A549 (cell line): ENCODE measurements around the gene TIMM50. TPM values are rescaled to one million over a fixed set of nuclear protein-coding genes. Genes with fewer than 3 reads are reported as not detected.

Source experiments
- ATAC-seq, 2 experiments: fragments of 200-7000 bp in 1 of 2; fragments of >200 bp in 1 of 2; cut with Nextera tagmentation in 1 of 2; cut with Tn5 transposase in 1 of 2; 3 replicates each; pipeline versions ENCODE4 v1.8.0 to v1.9.1; 2018 to 2020; ENCODE audit warnings: mild to moderate bottlenecking in 1 of 2, moderate library complexity in 1 of 2
- CTCF ChIA-PET: fragments of 300-600 bp; sonication (Branson Sonifier 250); formaldehyde crosslinking; extraction: SDS; loops from one replicate; lab custom pipeline; 2021; ENCODE audit warnings: antibody characterized with exemption, inconsistent platforms; lab: Yijun Ruan, JAX
- POLR2A ChIA-PET: fragments of 350-600 bp; formaldehyde crosslinking; extraction: SDS; loops from one replicate; lab custom pipeline; 2021; ENCODE audit warnings: antibody characterized with exemption, inconsistent platforms; lab: Yijun Ruan, JAX
- DNase-seq, 2 experiments: peaks; one replicate each; pipeline versions ENCODE4 v3.0.0 to v3.0.0-alpha.2; 2011 to 2016; ENCODE audit warnings: low read depth in 1 of 2, low spot score in 1 of 2
- FAIRE-seq: peaks from 2 replicates; lab custom pipeline; 2011; peaks lifted over from hg19 to GRCh38; lab: Jason Lieb, UNC
- H3K27ac ChIP-seq, 2 experiments: fragments of >200 bp; sonication (Bioruptor Twin); formaldehyde crosslinking; 3 replicates each; pipeline ENCODE4 v1.5.1; 2016 to 2017
- H3K4me1 ChIP-seq: fragments of >200 bp; sonication (Bioruptor Twin); formaldehyde crosslinking; 3 replicates; pipeline ENCODE4 v1.6.1; 2016
- H3K4me2 ChIP-seq: fragments of >200 bp; sonication (Bioruptor Twin); formaldehyde crosslinking; 3 replicates; pipeline ENCODE4 v1.6.1; 2016
- H3K4me3 ChIP-seq: fragments of >200 bp; sonication (Bioruptor Twin); formaldehyde crosslinking; 3 replicates; pipeline ENCODE4 v1.5.1; 2016
- H3K9me3 ChIP-seq: fragments of >200 bp; sonication (Bioruptor Twin); formaldehyde crosslinking; 3 replicates; pipeline ENCODE4 v1.6.1; 2016
- BHLHE40 ChIP-seq: IDR thresholded peaks from 2 replicates; pipeline ENCODE4 v1.6.1; 2012; ENCODE audit warnings: low read depth, low read length, inconsistent platforms
- CEBPB ChIP-seq, 2 experiments: fragments of >200 bp in 1 of 2; sonication (Bioruptor Twin) in 1 of 2; formaldehyde crosslinking in 1 of 2; IDR thresholded peaks; 2 replicates each; pipeline ENCODE4 v1.6.1; 2012 to 2016
- CHD2 ChIP-seq: fragments of 150-350 bp; IDR thresholded peaks from 2 replicates; pipeline ENCODE4 v1.6.1; 2014; ENCODE audit warnings: low read length; ENCODE audit not compliant: partially characterized antibody
- EHF ChIP-seq: fragments of 250-450 bp; sonication (Bioruptor Pico); IDR thresholded peaks from 2 replicates; pipeline ENCODE4 v1.5.0; 2020; ENCODE audit warnings: mild to moderate bottlenecking
- EHMT2 ChIP-seq: fragments of 200-600 bp; sonication (generic); IDR thresholded peaks from 2 replicates; pipeline ENCODE4 v1.6.1; 2016; ENCODE audit warnings: antibody characterized with exemption, low read depth, mild to moderate bottlenecking, moderate library complexity
- EP300 ChIP-seq, 2 experiments: fragments of >200 bp; sonication (Bioruptor Twin); formaldehyde crosslinking; IDR thresholded peaks; 2 replicates in 1 of 2; 3 replicates in 1 of 2; pipeline ENCODE4 v1.6.1; 2016 to 2017
- FOSL2 ChIP-seq, 2 experiments: fragments of 450-650 bp in 1 of 2; fragments of >200 bp in 1 of 2; sonication (Bioruptor Twin) in 1 of 2; formaldehyde crosslinking; IDR thresholded peaks; 2 replicates each; pipeline versions ENCODE4 v1.5.0 to v1.6.1; 2016 to 2020; ENCODE audit warnings: mild to moderate bottlenecking in 1 of 2, moderate library complexity in 1 of 2
- FOXS1 ChIP-seq: fragments of 250-450 bp; sonication (Bioruptor Pico); IDR thresholded peaks from 2 replicates; pipeline ENCODE4 v1.5.0; 2020; ENCODE audit warnings: mild to moderate bottlenecking, moderate library complexity
- GATA3 ChIP-seq: IDR thresholded peaks from 2 replicates; pipeline ENCODE4 v1.6.1; 2012; ENCODE audit warnings: borderline replicate concordance
- HOXA7 ChIP-seq: fragments of 250-450 bp; sonication (Bioruptor Pico); IDR thresholded peaks from 2 replicates; pipeline ENCODE4 v1.5.0; 2020; ENCODE audit warnings: mild to moderate bottlenecking, moderate library complexity
- HOXB13 ChIP-seq: fragments of 250-450 bp; sonication (Bioruptor Pico); IDR thresholded peaks from 2 replicates; pipeline ENCODE4 v1.5.0; 2020; ENCODE audit warnings: low read depth, mild to moderate bottlenecking, moderate library complexity
- JUN ChIP-seq, 2 experiments: fragments of >200 bp; sonication (Bioruptor Twin); formaldehyde crosslinking; IDR thresholded peaks; 2 replicates in 1 of 2; 3 replicates in 1 of 2; pipeline ENCODE4 v1.6.1; 2016 to 2017
- KDM1A ChIP-seq: fragments of 200-600 bp; sonication (generic); IDR thresholded peaks from 2 replicates; pipeline ENCODE4 v1.6.1; 2016; ENCODE audit warnings: low read depth, mild to moderate bottlenecking
- MAFK ChIP-seq: fragments of 450-650 bp; IDR thresholded peaks from 2 replicates; pipeline ENCODE4 v1.6.1; 2014; ENCODE audit not compliant: partially characterized antibody
- MYC ChIP-seq: IDR thresholded peaks from 2 replicates; pipeline ENCODE4 v1.6.1; 2012; ENCODE audit warnings: mild to moderate bottlenecking, inconsistent platforms, low read length, improper control_type of control experiment, borderline replicate concordance
- NFE2L2 ChIP-seq: fragments of 150-350 bp; conservative IDR thresholded peaks from 2 replicates; pipeline ENCODE4 v1.6.1; 2014; ENCODE audit warnings: low read length
- NPAS2 ChIP-seq: fragments of 250-450 bp; sonication (Bioruptor Pico); IDR thresholded peaks from 2 replicates; pipeline ENCODE4 v1.8.0; 2022; ENCODE audit warnings: mild to moderate bottlenecking, moderate library complexity, borderline replicate concordance
- PHF8 ChIP-seq: fragments of 200-600 bp; sonication (generic); IDR thresholded peaks from 2 replicates; pipeline ENCODE4 v1.6.1; 2016; ENCODE audit warnings: low read depth, mild to moderate bottlenecking, antibody characterized with exemption, moderate library complexity, borderline replicate concordance
- POLR2A ChIP-seq: IDR thresholded peaks from 2 replicates; pipeline ENCODE4 v1.6.1; 2012; ENCODE audit warnings: mild to moderate bottlenecking, low read length
- RCOR1 ChIP-seq: fragments of 150-350 bp; IDR thresholded peaks from 2 replicates; pipeline ENCODE4 v1.6.1; 2014; ENCODE audit warnings: antibody characterized with exemption, low read length, low read depth
- RFX5 ChIP-seq: fragments of 450-650 bp; IDR thresholded peaks from 2 replicates; pipeline ENCODE4 v1.7.1; 2014; ENCODE audit warnings: antibody characterized with exemption, mild to moderate bottlenecking, moderate library complexity
- RNF2 ChIP-seq: fragments of 200-600 bp; sonication (generic); IDR thresholded peaks from 2 replicates; pipeline ENCODE4 v1.6.1; 2016; ENCODE audit warnings: low read depth, mild to moderate bottlenecking, antibody characterized with exemption, moderate library complexity, borderline replicate concordance
- SREBF2 ChIP-seq: fragments of 450-650 bp; IDR thresholded peaks from 2 replicates; pipeline ENCODE4 v1.6.1; 2014; ENCODE audit warnings: mild to moderate bottlenecking, moderate library complexity
- TFCP2L1 ChIP-seq: fragments of 250-450 bp; sonication (Bioruptor Pico); IDR thresholded peaks from 2 replicates; pipeline ENCODE4 v1.5.0; 2021; ENCODE audit warnings: mild to moderate bottlenecking
- TP53 ChIP-seq: fragments of 250-450 bp; sonication (Bioruptor Pico); IDR thresholded peaks from 2 replicates; pipeline ENCODE4 v1.5.0; 2021; ENCODE audit warnings: mild to moderate bottlenecking, moderate library complexity
- ZC3H11A ChIP-seq: fragments of 450-650 bp; IDR thresholded peaks from 2 replicates; pipeline ENCODE4 v1.6.1; 2014; ENCODE audit warnings: antibody characterized with exemption, mild to moderate bottlenecking
- ZFP36 ChIP-seq: fragments of 450-650 bp; IDR thresholded peaks from 2 replicates; pipeline ENCODE4 v1.6.1; 2014; ENCODE audit warnings: borderline replicate concordance; ENCODE audit not compliant: partially characterized antibody
- ZSCAN20 ChIP-seq: fragments of 250-450 bp; sonication (Bioruptor Pico); IDR thresholded peaks from 2 replicates; pipeline ENCODE4 v1.8.0; 2022; ENCODE audit warnings: mild to moderate bottlenecking, moderate library complexity
- WGBS: methylation state at CpG from one replicate; pipeline ENCODE4 v1.1.6; 2017; ENCODE audit errors: missing lambda C conversion rate; 5-methylcytosine and 5-hydroxymethylcytosine counted together
- polyA plus RNA-seq, 4 experiments: library from polyadenylated mRNA; depleted of rRNA in 3 of 4; stranded (reverse); fragments of >200 nt; fragmentation: RNase III in 1 of 4; extraction: RNeasy Plus Mini Kit Qiagen cat#74134 plus additional on column Dnase treatment in 1 of 4; gene quantifications; 2 replicates in 3 of 4; 3 replicates in 1 of 4; pipeline ENCODE4 v1.2.3, GENCODE V29; 2011 to 2017
- TF ChIP-seq, protein P1 (sequence below): IDR thresholded peaks from 2 replicates; pipeline ENCODE4 v1.6.1; 2012; ENCODE audit warnings: low read depth, borderline replicate concordance
- TF ChIP-seq, protein P2 (sequence below): fragments of 250-450 bp; sonication (Bioruptor Pico); IDR thresholded peaks from 2 replicates; pipeline ENCODE4 v1.5.0; 2020; ENCODE audit warnings: low read depth, mild to moderate bottlenecking, moderate library complexity
- TF ChIP-seq, protein P3 (sequence below): fragments of >200 bp; sonication (Bioruptor Twin); formaldehyde crosslinking; IDR thresholded peaks from 3 replicates; pipeline ENCODE4 v1.6.1; 2016
- TF ChIP-seq, protein P4 (sequence below): fragments of 450-650 bp; IDR thresholded peaks from 2 replicates; pipeline ENCODE4 v1.6.1; 2014; ENCODE audit warnings: antibody characterized with exemption
- TF ChIP-seq, protein P5 (sequence below): IDR thresholded peaks from 2 replicates; pipeline ENCODE4 v1.6.1; 2012

Gene TIMM50
- polyA plus RNA-seq, 2 of the 4 experiments (the other 2 are of a cell fraction) = 204 to 234 TPM

DNA sequence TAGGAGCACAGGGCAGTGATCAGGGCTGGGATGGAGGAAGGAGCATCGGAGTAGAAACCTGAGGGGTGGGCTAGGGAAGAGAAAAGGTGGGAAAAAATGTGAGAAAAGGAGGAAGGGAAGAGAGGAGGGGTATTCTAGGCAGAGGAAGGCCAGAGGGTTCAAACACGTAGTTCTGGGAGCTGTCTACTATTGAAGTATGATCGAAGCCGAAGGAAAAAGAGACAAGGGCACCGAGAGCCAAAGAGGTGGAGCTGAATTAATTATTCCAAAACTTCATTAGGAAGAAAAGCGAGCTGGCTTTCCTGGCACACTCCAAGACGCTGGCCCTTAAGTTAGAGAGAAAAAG, 25.9 kb downstream of the TIMM50 start:
- peak overlapping the region; percentile 81 to 86 for H3K27ac ChIP-seq
- peaks cover 19% of the 10 kb centered on the region for H3K4me1 ChIP-seq
- H3K9me3 ChIP-seq = peaks cover 5% of the 10 kb centered on the region
- ChIA-PET POLR2A (interaction anchor here (1.1 kb wide), 2 partner anchors 71 to 340 kb away, joined by 3 to 10 read pairs; partner anchors contain the start of genes FBL and RPS16), CTCF (interaction anchor here (0.7 to 17.0 kb wide), 9 partner anchors 7 to 1499 kb away, joined by 3 to 257 read pairs (median 4); partner anchors contain the start of genes DLL3, EID2, EID2B and PLEKHG2)
- TF ChIP-seq EHMT2 (no peak), MAFK (no peak), NPAS2 (CRISPR knock-in tag) (no peak), EP300 (IDR thresholded peaks at IDR 0.05) (no peak), HOXB13 (CRISPR knock-in tag) (no peak), HOXA7 (CRISPR knock-in tag) (0 out of 2 replicates have a peak, but pooled peaks have one; percentile 12), TP53 (CRISPR knock-in tag) (no peak), RCOR1 (no peak), BHLHE40 (no peak), ZC3H11A (no peak), RNF2 (peak; percentile 78; the same call in 1 of the 2 replicates), ZFP36 (no peak), SREBF2 (no peak), NFE2L2 (no peak)
- no peak for FAIRE-seq
- no peak for ATAC-seq
- DNase-seq = no peak
- H3K4me2 ChIP-seq = peak overlapping the region; percentile 85
- WGBS = 72% methylated on average over 7 of the region's 7 CpGs
- H3K4me3 ChIP-seq = peak overlapping the region; percentile 66

DNA sequence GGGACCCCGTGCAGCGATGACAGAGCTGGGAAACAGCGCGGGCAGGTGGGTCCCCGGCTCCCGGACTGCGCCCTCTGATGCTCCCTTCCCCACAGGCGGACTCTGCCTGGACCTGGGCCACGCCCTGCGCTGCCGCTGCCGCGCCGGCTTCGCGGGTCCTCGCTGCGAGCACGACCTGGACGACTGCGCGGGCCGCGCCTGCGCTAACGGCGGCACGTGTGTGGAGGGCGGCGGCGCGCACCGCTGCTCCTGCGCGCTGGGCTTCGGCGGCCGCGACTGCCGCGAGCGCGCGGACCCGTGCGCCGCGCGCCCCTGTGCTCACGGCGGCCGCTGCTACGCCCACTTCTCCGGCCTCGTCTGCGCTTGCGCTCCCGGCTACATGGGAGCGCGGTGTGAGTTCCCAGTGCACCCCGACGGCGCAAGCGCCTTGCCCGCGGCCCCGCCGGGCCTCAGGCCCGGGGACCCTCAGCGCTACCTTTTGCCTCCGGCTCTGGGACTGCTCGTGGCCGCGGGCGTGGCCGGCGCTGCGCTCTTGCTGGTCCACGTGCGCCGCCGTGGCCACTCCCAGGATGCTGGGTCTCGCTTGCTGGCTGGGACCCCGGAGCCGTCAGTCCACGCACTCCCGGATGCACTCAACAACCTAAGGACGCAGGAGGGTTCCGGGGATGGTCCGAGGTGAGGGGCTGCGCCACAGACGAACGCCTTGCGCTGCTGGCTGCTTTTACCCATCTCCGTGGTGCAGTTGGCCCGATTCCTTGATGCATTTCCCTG, 26.5 kb downstream of the TIMM50 start:
- Histone ChIP-seq H3K27ac (peak overlapping the region; percentile 81 to 86), H3K4me3 (peak overlapping the region; percentile 66), H3K4me2 (peak overlapping the region; percentile 85), H3K4me1 (peaks cover 19% of the 10 kb centered on the region), H3K9me3 (peaks cover 5% of the 10 kb centered on the region)
- ChIA-PET CTCF (interaction anchor here (0.7 to 17.0 kb wide), 10 partner anchors 8 to 1499 kb away, joined by 3 to 257 read pairs (median 4); partner anchors contain the start of genes DLL3, EID2, EID2B and PLEKHG2), POLR2A (interaction anchor here (0.6 to 2.0 kb wide), 4 partner anchors 62 to 339 kb away, joined by 3 to 10 read pairs (median 4); partner anchors contain the start of genes FBL, RPS16 and SUPT5H)
- DNase-seq (peak; percentile 94 to 99), FAIRE-seq (peak; percentile 97), ATAC-seq (peak; percentile 82 to 86)
- WGBS = 5% methylated on average over 92 of the region's 96 CpGs
- TF ChIP-seq KDM1A = no peak
- TF ChIP-seq CHD2 = no peak
- TF ChIP-seq ZSCAN20 (CRISPR knock-in tag) = peak; percentile 80; the same call in 1 of the 2 replicates
- peak; percentile 84; the same call in 1 of the 2 replicates for TF ChIP-seq BHLHE40
- TF ChIP-seq MYC = peak; percentile 84; the same call in 1 of the 2 replicates
- peak; percentile 20 for TF ChIP-seq FOXS1
- TF ChIP-seq, protein P1, sequence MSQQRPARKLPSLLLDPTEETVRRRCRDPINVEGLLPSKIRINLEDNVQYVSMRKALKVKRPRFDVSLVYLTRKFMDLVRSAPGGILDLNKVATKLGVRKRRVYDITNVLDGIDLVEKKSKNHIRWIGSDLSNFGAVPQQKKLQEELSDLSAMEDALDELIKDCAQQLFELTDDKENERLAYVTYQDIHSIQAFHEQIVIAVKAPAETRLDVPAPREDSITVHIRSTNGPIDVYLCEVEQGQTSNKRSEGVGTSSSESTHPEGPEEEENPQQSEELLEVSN = peak; percentile 100
- TF ChIP-seq RFX5 = peak; percentile 68; the same call in 1 of the 2 replicates
- peak; percentile 87 for TF ChIP-seq POLR2A
- TF ChIP-seq, protein P2, sequence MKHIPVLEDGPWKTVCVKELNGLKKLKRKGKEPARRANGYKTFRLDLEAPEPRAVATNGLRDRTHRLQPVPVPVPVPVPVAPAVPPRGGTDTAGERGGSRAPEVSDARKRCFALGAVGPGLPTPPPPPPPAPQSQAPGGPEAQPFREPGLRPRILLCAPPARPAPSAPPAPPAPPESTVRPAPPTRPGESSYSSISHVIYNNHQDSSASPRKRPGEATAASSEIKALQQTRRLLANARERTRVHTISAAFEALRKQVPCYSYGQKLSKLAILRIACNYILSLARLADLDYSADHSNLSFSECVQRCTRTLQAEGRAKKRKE = peak; percentile 97
- TF ChIP-seq GATA3 = peak; percentile 29; the same call in 1 of the 2 replicates
- TF ChIP-seq MAFK = no peak
- peak; percentile 81 for TF ChIP-seq PHF8
- TF ChIP-seq JUN (IDR thresholded peaks at IDR 0.05) = peak in 1 of 2 experiments; percentile 79; a peak in 4 of 5 replicates
- TF ChIP-seq, protein P3, sequence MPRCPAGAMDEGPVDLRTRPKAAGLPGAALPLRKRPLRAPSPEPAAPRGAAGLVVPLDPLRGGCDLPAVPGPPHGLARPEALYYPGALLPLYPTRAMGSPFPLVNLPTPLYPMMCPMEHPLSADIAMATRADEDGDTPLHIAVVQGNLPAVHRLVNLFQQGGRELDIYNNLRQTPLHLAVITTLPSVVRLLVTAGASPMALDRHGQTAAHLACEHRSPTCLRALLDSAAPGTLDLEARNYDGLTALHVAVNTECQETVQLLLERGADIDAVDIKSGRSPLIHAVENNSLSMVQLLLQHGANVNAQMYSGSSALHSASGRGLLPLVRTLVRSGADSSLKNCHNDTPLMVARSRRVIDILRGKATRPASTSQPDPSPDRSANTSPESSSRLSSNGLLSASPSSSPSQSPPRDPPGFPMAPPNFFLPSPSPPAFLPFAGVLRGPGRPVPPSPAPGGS = peak; percentile 92; the same call in 1 of the 3 replicates
- TF ChIP-seq NPAS2 (CRISPR knock-in tag) = peak; percentile 86
- peak; percentile 87 for TF ChIP-seq EHF (CRISPR knock-in tag)
- TF ChIP-seq, protein P4, sequence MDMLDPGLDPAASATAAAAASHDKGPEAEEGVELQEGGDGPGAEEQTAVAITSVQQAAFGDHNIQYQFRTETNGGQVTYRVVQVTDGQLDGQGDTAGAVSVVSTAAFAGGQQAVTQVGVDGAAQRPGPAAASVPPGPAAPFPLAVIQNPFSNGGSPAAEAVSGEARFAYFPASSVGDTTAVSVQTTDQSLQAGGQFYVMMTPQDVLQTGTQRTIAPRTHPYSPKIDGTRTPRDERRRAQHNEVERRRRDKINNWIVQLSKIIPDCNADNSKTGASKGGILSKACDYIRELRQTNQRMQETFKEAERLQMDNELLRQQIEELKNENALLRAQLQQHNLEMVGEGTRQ = peak; percentile 61
- no peak for TF ChIP-seq FOSL2 (IDR thresholded peaks at IDR 0.05)
- TF ChIP-seq FOSL2 (CRISPR knock-in tag; IDR thresholded peaks at IDR 0.05) = no peak
- peak; percentile 95 for TF ChIP-seq HOXB13 (CRISPR knock-in tag)
- TF ChIP-seq TFCP2L1 = 0 out of 2 replicates have a peak, but pooled peaks have one; percentile 12
- TF ChIP-seq, protein P5, sequence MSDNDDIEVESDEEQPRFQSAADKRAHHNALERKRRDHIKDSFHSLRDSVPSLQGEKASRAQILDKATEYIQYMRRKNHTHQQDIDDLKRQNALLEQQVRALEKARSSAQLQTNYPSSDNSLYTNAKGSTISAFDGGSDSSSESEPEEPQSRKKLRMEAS = peak; percentile 100
- no peak for TF ChIP-seq NFE2L2
- peak; percentile 95 for TF ChIP-seq TP53 (CRISPR knock-in tag)
- no peak for TF ChIP-seq CEBPB (IDR thresholded peaks at IDR 0.05)
